CD14-positive monocyte (primary cell): ENCODE results near the gene DNAJC12. TPM values are rescaled to one million over a fixed set of nuclear protein-coding genes. Genes with fewer than 3 reads are reported as not detected.

ENCODE experiments used
- DNase-seq, 3 donors: peaks; one replicate each; pipeline ENCODE4 v3.0.0-alpha.2; 2011 to 2022
- H2AFZ ChIP-seq: 2 replicates; pipeline ENCODE4 v1.6.0; 2012; ENCODE audit warnings: mild to moderate bottlenecking, low read depth, low read length, inconsistent platforms; ENCODE audit not compliant: insufficient read depth, poor library complexity, severe bottlenecking
- H3K27ac ChIP-seq, 2 donors: 1 replicate in 1 of 2; 2 replicates in 1 of 2; pipeline ENCODE4 v1.5.1; 2012 to 2013; ENCODE audit warnings: low read length in 2 of 2, control low read depth in 1 of 2, inconsistent platforms in 1 of 2, low read depth in 1 of 2, mild to moderate bottlenecking in 1 of 2
- H3K27me3 ChIP-seq, 2 donors: one replicate each; pipeline versions ENCODE4 v1.6.0 to v1.6.1; 2011 to 2013; ENCODE audit warnings: low read length in 2 of 2; ENCODE audit not compliant: control insufficient read depth in 2 of 2, insufficient read depth in 2 of 2
- H3K36me3 ChIP-seq, 2 donors: replicated peaks in 1 of 2; 1 replicate in 1 of 2; 2 replicates in 1 of 2; pipeline versions ENCODE4 v1.5.1 to v1.6.1; 2012 to 2013; ENCODE audit warnings: low read length in 2 of 2, control low read depth in 1 of 2, inconsistent platforms in 1 of 2, mild to moderate bottlenecking in 1 of 2; ENCODE audit not compliant: insufficient read depth in 2 of 2, control insufficient read depth in 1 of 2
- H3K4me1 ChIP-seq, 2 donors: 1 replicate in 1 of 2; 2 replicates in 1 of 2; pipeline versions ENCODE4 v1.5.1 to v1.6.1; 2012 to 2013; ENCODE audit warnings: low read length in 2 of 2, control low read depth in 1 of 2, inconsistent platforms in 1 of 2, mild to moderate bottlenecking in 1 of 2, moderate library complexity in 1 of 2; ENCODE audit not compliant: insufficient read depth in 2 of 2, control insufficient read depth in 1 of 2
- H3K4me2 ChIP-seq: replicated peaks from 2 replicates; pipeline ENCODE3; 2012; ENCODE audit warnings: low read length, moderate library complexity, mild to moderate bottlenecking; ENCODE audit not compliant: poor library complexity, severe bottlenecking; ENCODE audit errors: extremely low read depth
- H3K4me3 ChIP-seq, 3 experiments: fragments of 200-600 bp in 1 of 3; sonication (generic) in 1 of 3; replicated peaks in 1 of 3; 1 replicate in 2 of 3; 2 replicates in 1 of 3; pipeline ENCODE4 v1.5.1; 2011 to 2013; ENCODE audit warnings: low read length in 3 of 3, mild to moderate bottlenecking in 3 of 3, control low read depth in 2 of 3, low read depth in 2 of 3, inconsistent platforms in 1 of 3, moderate library complexity in 1 of 3
- H3K79me2 ChIP-seq: 2 replicates; pipeline ENCODE4 v1.6.0; 2012; ENCODE audit warnings: mild to moderate bottlenecking, control low read depth, inconsistent platforms, low read length, moderate library complexity; ENCODE audit not compliant: insufficient read depth
- H3K9ac ChIP-seq: 2 replicates; pipeline ENCODE4 v1.6.0; 2017; ENCODE audit warnings: low read length, mild to moderate bottlenecking; ENCODE audit not compliant: insufficient read depth, poor library complexity, severe bottlenecking
- H3K9me3 ChIP-seq, 2 donors: replicated peaks in 1 of 2; 1 replicate in 1 of 2; 2 replicates in 1 of 2; pipeline versions ENCODE4 v1.5.1 to v1.6.1; 2012 to 2013; ENCODE audit warnings: low read length in 2 of 2, control low read depth in 1 of 2; ENCODE audit not compliant: control insufficient read depth in 1 of 2, insufficient read depth in 1 of 2
- H4K20me1 ChIP-seq: 2 replicates; pipeline ENCODE4 v1.6.0; 2012; ENCODE audit warnings: mild to moderate bottlenecking, low read length, control low read depth, moderate library complexity; ENCODE audit not compliant: insufficient read depth
- H3K27ac Mint-ChIP-seq, 7 donors: one replicate each; pipeline ENCODE4 v1.8.0; 2020; ENCODE audit warnings: mild to moderate bottlenecking in 7 of 7, mixed read lengths in 7 of 7, moderate library complexity in 6 of 7, inconsistent platforms in 2 of 7
- H3K27me3 Mint-ChIP-seq, 3 donors: one replicate each; pipeline ENCODE4 v1.8.0; 2021 to 2022; ENCODE audit warnings: low read depth in 3 of 3, mild to moderate bottlenecking in 3 of 3, mixed read lengths in 3 of 3, moderate library complexity in 3 of 3, inconsistent platforms in 1 of 3
- H3K36me3 Mint-ChIP-seq, 2 donors: one replicate each; pipeline ENCODE4 v1.8.0; 2020; ENCODE audit warnings: mixed read lengths in 2 of 2, inconsistent platforms in 1 of 2, mild to moderate bottlenecking in 1 of 2
- H3K4me1 Mint-ChIP-seq: one replicate; pipeline ENCODE4 v1.8.0; 2020; ENCODE audit warnings: mild to moderate bottlenecking, mixed read lengths
- H3K4me3 Mint-ChIP-seq, 2 donors: one replicate each; pipeline ENCODE4 v1.8.0; 2020; ENCODE audit warnings: mild to moderate bottlenecking in 2 of 2, mixed read lengths in 2 of 2, moderate library complexity in 1 of 2
- H3K9me3 Mint-ChIP-seq, 7 donors: one replicate each; pipeline ENCODE4 v1.8.0; 2020 to 2022; ENCODE audit warnings: mixed read lengths in 7 of 7, mild to moderate bottlenecking in 6 of 7, moderate library complexity in 6 of 7, inconsistent platforms in 2 of 7
- CTCF ChIP-seq: fragments of 200-600 bp; IDR thresholded peaks from one replicate; pipeline ENCODE4 v1.8.0; 2022; ENCODE audit warnings: antibody characterized with exemption, mild to moderate bottlenecking
- WGBS: methylation state at CpG from one replicate; pipeline ENCODE4 v1.1.5; 2013; ENCODE audit warnings: missing lambda C conversion rate; ENCODE audit not compliant: insufficient coverage; 5-methylcytosine and 5-hydroxymethylcytosine counted together
- intact Hi-C, 2 donors: fragments of 100-400 bp; cut with micrococcal nuclease; formaldehyde crosslinking; loops; one replicate each; pipeline versions ENCODE4 v1.15.0 to v1.15.1; 2023
- polyA plus RNA-seq, 3 donors: library from polyadenylated mRNA; depleted of rRNA in 1 of 3; unstranded in 2 of 3; stranded (reverse) in 1 of 3; fragments of 300-500 nt in 2 of 3; fragments of >200 nt in 1 of 3; fragmentation: Illumina TruSeq in 2 of 3; gene quantifications; 1 replicate in 2 of 3; 2 replicates in 1 of 3; pipeline ENCODE4 v1.2.3, GENCODE V29; 2012 to 2021

The DNAJC12 gene
- polyA plus RNA-seq, 3 donors = not detected

- TF ChIP-seq CTCF = no peak
- H4K20me1 ChIP-seq = no peaks in the 10 kb centered on the region
- no peaks in the 10 kb centered on the region for H3K27me3 ChIP-seq
- Mint-ChIP-seq H3K36me3 (no peaks in the 10 kb centered on the region), H3K9me3 (no peaks in the 10 kb centered on the region), H3K4me1 (no peaks in the 10 kb centered on the region), H3K4me3 (no peak overlapping the region), H3K27ac (no peak overlapping the region), H3K27me3 (peaks cover 0 to 3% (median 0%) of the 10 kb centered on the region in 3 donors)
- H3K79me2 ChIP-seq = no peaks in the 10 kb centered on the region
- no peak overlapping the region for H3K4me3 ChIP-seq
- no peak overlapping the region for H2AFZ ChIP-seq
- no peak overlapping the region for H3K4me2 ChIP-seq
- H3K9ac ChIP-seq = no peak overlapping the region
- H3K36me3 ChIP-seq = no peaks in the 10 kb centered on the region
- no peaks in the 10 kb centered on the region for H3K4me1 ChIP-seq
- no peaks in the 10 kb centered on the region for H3K9me3 ChIP-seq
- intact Hi-C loops = no loop called here
- no peak overlapping the region for H3K27ac ChIP-seq
- DNase-seq = no peak
These were observed 33.7 kb downstream of the DNAJC12 start for GRCh38 chr10:67804395-67804678.

- H3K4me2 ChIP-seq = no peak overlapping the region
- no peaks in the 10 kb centered on the region for H3K36me3 ChIP-seq
- no peak overlapping the region for H3K27ac ChIP-seq
- H3K27me3 ChIP-seq = no peaks in the 10 kb centered on the region
- no peak overlapping the region for H3K4me3 ChIP-seq
- intact Hi-C loops = no loop called here
- Mint-ChIP-seq H3K27ac (no peak overlapping the region), H3K27me3 (peaks cover 0 to 3% (median 0%) of the 10 kb centered on the region in 3 donors), H3K36me3 (no peaks in the 10 kb centered on the region), H3K4me1 (no peaks in the 10 kb centered on the region), H3K9me3 (no peaks in the 10 kb centered on the region), H3K4me3 (no peak overlapping the region)
- no CpG with 5 or more reads among the region's 3 CpGs for WGBS
- H3K9me3 ChIP-seq = no peaks in the 10 kb centered on the region
- no peak for DNase-seq
- no peaks in the 10 kb centered on the region for H3K79me2 ChIP-seq
- no peak overlapping the region for H3K9ac ChIP-seq
- TF ChIP-seq CTCF = no peak
- H3K4me1 ChIP-seq = no peaks in the 10 kb centered on the region
- no peaks in the 10 kb centered on the region for H4K20me1 ChIP-seq
- H2AFZ ChIP-seq = no peak overlapping the region
These were observed 34.2 kb downstream of the DNAJC12 start for GRCh38 chr10:67803588-67804394.
